Measurements from ENCODE around the gene NRDC.
"Not testable (repeated sequence)": the region's sequence is repeated elsewhere in the genome, so short reads cannot be mapped to it uniquely, and the experiment has no call there.

The NRDC gene

DNA sequence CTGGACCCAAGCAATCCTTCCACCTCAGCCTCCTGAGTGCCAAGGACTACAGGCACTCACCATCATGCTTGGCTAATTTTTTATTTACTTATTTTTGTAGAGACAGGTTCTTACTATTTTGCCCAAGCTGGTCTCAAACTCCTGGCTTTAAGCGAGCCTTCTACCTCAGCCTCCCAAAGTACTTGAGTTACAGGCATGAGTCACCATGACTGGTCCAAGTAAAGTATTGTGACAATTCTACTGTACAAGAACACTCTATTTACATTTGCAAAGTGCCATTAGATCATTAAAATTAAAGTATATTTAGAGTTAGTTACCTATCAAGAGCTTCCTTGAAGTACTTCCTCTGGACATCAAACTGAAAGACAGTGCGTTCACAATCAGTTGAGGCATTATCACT is 44.8 kb downstream of the NRDC start:
- H3K27me3 ChIP-seq (replicated peaks; ENCODE audit: insufficient read depth, low read length): no peaks in the 10 kb centered on the region
- 0 out of 2 replicates have a peak, but pooled peaks cover 6% of the 10 kb centered on the region for H3K79me2 ChIP-seq (ENCODE audit: low read length)
- no peak for TF ChIP-seq EZH2 (optimal IDR thresholded peaks at IDR 0.05; ENCODE audit: low read depth, low read length)
- DNase-seq: no peak
- H2AFZ ChIP-seq (ENCODE audit: low read length): no peak overlapping the region
- no peaks in the 10 kb centered on the region for H4K20me1 ChIP-seq (ENCODE audit: insufficient read depth, low read length)
- H3F3A ChIP-seq (ENCODE audit: insufficient read depth, low read length): no peaks in the 10 kb centered on the region
- no peak overlapping the region for H3K4me2 ChIP-seq (ENCODE audit: low read depth, low read length)
- no peaks in the 10 kb centered on the region; the same call in 1 of the 2 replicates for H3K36me3 ChIP-seq (replicated peaks; ENCODE audit: insufficient read depth, low read length)
- no peaks in the 10 kb centered on the region for H3K4me1 ChIP-seq (ENCODE audit: low read length)
- no peaks in the 10 kb centered on the region for H3K9me2 ChIP-seq (replicated peaks; ENCODE audit: insufficient read depth, low read length)
- no peak overlapping the region for H3K9ac ChIP-seq (ENCODE audit: low read length)
- no peak overlapping the region for H3K4me3 ChIP-seq (ENCODE audit: low read length)
- H3K27ac ChIP-seq (ENCODE audit: low read length): no peak overlapping the region
- no peaks in the 10 kb centered on the region for H3K9me3 ChIP-seq (replicated peaks; ENCODE audit: insufficient read depth, low read length)

DNA sequence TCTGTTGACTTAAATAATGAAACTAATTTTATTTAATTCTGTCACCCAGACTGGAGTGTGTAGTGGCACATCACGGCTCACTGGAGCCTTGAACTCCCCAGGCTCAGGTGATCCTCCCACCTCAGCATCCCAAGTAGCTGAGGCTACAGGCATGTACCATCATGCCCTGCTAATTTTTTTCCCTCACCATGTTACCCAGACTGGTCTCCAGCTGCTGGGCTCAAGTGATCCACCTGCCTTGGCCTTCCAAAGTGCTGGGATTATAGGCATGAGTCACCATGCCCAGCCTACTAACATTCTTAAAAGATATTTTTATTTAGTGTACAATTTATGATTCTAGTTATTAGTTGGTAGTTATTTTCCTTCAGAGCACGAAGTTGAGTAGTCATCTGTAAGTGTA is 49.5 kb downstream of the NRDC start:
- TF ChIP-seq, protein P1, sequence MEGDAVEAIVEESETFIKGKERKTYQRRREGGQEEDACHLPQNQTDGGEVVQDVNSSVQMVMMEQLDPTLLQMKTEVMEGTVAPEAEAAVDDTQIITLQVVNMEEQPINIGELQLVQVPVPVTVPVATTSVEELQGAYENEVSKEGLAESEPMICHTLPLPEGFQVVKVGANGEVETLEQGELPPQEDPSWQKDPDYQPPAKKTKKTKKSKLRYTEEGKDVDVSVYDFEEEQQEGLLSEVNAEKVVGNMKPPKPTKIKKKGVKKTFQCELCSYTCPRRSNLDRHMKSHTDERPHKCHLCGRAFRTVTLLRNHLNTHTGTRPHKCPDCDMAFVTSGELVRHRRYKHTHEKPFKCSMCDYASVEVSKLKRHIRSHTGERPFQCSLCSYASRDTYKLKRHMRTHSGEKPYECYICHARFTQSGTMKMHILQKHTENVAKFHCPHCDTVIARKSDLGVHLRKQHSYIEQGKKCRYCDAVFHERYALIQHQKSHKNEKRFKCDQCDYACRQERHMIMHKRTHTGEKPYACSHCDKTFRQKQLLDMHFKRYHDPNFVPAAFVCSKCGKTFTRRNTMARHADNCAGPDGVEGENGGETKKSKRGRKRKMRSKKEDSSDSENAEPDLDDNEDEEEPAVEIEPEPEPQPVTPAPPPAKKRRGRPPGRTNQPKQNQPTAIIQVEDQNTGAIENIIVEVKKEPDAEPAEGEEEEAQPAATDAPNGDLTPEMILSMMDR (IDR thresholded peaks at IDR 0.05; ENCODE audit: low read length): no peak
- no peak overlapping the region for H2AFZ ChIP-seq (ENCODE audit: low read length)
- H3K9me3 ChIP-seq (replicated peaks; ENCODE audit: insufficient read depth, low read length): no peaks in the 10 kb centered on the region
- no peaks in the 10 kb centered on the region for H3K9me2 ChIP-seq (replicated peaks; ENCODE audit: insufficient read depth, low read length)
- H3K27ac ChIP-seq (ENCODE audit: low read length): no peak overlapping the region
- no peaks in the 10 kb centered on the region for H4K20me1 ChIP-seq (ENCODE audit: insufficient read depth, low read length)
- no peaks in the 10 kb centered on the region for H3K27me3 ChIP-seq (replicated peaks; ENCODE audit: insufficient read depth, low read length)
- H3K36me3 ChIP-seq (replicated peaks; ENCODE audit: insufficient read depth, low read length): no peaks in the 10 kb centered on the region; the same call in 1 of the 2 replicates
- no peak for DNase-seq
- H3K9ac ChIP-seq (ENCODE audit: low read length): no peak overlapping the region
- H3K4me1 ChIP-seq (ENCODE audit: low read length): no peaks in the 10 kb centered on the region
- no peaks in the 10 kb centered on the region for H3K79me2 ChIP-seq (ENCODE audit: low read length)
- H3K4me2 ChIP-seq (ENCODE audit: low read depth, low read length): no peak overlapping the region
- H3K4me3 ChIP-seq (ENCODE audit: low read length): no peak overlapping the region
- no peaks in the 10 kb centered on the region for H3F3A ChIP-seq (ENCODE audit: insufficient read depth, low read length)

DNA sequence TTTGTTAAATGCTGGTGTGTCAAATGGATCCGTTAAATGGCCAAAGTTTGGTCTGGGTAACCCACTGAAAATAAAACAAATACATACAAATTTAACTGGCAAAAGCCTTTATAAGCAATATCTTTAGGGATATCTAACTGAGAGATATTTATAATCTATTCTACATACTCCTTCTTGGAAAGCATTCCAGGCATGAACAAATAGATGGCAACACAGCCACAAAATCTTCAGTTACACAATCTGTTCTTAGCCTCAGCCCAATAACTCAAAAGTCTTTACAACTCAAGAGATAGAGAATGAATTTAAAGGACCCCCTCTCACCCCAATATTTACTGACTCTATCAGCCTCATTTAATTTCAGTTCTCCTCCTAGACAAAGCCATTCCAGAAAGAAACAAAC is 58.7 kb downstream of the NRDC start:
- H3K9ac ChIP-seq (ENCODE audit: low read length): no peak overlapping the region
- H3F3A ChIP-seq (ENCODE audit: insufficient read depth, low read length): no peaks in the 10 kb centered on the region
- no peaks in the 10 kb centered on the region for H3K79me2 ChIP-seq (ENCODE audit: low read length)
- no peaks in the 10 kb centered on the region for H4K20me1 ChIP-seq (ENCODE audit: insufficient read depth, low read length)
- no peak overlapping the region for H2AFZ ChIP-seq (ENCODE audit: low read length)
- no peak for DNase-seq
- TF ChIP-seq, protein P1 (IDR thresholded peaks at IDR 0.05; ENCODE audit: low read length): no peak
- no peak for TF ChIP-seq EZH2phosphoT487 (IDR thresholded peaks at IDR 0.05; ENCODE audit: low read length)
- no peak for TF ChIP-seq EZH2 (optimal IDR thresholded peaks at IDR 0.05; ENCODE audit: low read depth, low read length)
- H3K4me2 ChIP-seq (ENCODE audit: low read depth, low read length): no peak overlapping the region
- no peaks in the 10 kb centered on the region for H3K9me2 ChIP-seq (replicated peaks; ENCODE audit: insufficient read depth, low read length)
- no peaks in the 10 kb centered on the region for H3K27me3 ChIP-seq (replicated peaks; ENCODE audit: insufficient read depth, low read length)
- no peak overlapping the region for H3K27ac ChIP-seq (ENCODE audit: low read length)
- no peak overlapping the region for H3K4me3 ChIP-seq (ENCODE audit: low read length)
- no peaks in the 10 kb centered on the region for H3K4me1 ChIP-seq (ENCODE audit: low read length)
- no peaks in the 10 kb centered on the region for H3K9me3 ChIP-seq (replicated peaks; ENCODE audit: insufficient read depth, low read length)
- H3K36me3 ChIP-seq (replicated peaks; ENCODE audit: insufficient read depth, low read length): no peaks in the 10 kb centered on the region; the same call in 1 of the 2 replicates

DNA sequence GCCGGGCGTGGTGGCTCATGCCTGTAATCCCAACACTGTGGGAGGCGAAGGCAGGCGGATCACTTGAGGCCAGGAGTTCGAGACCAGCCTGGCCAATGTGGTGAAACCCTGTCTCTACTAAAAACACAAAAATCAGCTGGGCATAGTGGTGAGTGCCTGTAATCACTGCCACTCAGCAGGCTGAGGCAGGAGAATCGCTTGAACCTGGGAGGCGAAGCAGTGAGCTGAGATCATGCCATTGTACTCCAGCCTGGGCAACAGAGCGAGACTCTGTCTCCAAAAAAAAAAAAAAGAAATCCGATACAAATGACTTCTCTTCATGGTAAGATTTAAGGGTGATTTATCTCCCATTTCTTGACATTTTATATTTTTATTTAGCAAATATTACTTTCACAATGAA is 59.5 kb downstream of the NRDC start:
- not testable (repeated sequence) for H3K36me3 ChIP-seq (replicated peaks; ENCODE audit: insufficient read depth, low read length); H3K27ac ChIP-seq (ENCODE audit: low read length); H3K9ac ChIP-seq (ENCODE audit: low read length); H3K9me3 ChIP-seq (replicated peaks; ENCODE audit: insufficient read depth, low read length); H3K4me1 ChIP-seq (ENCODE audit: low read length); H3K4me3 ChIP-seq (ENCODE audit: low read length); H3K4me2 ChIP-seq (ENCODE audit: low read depth, low read length); H3K27me3 ChIP-seq (replicated peaks; ENCODE audit: insufficient read depth, low read length); H3K9me2 ChIP-seq (replicated peaks; ENCODE audit: insufficient read depth, low read length); H3K79me2 ChIP-seq (ENCODE audit: low read length); H4K20me1 ChIP-seq (ENCODE audit: insufficient read depth, low read length); H3F3A ChIP-seq (ENCODE audit: insufficient read depth, low read length); DNase-seq; H2AFZ ChIP-seq (ENCODE audit: low read length)
